NCI-H1436 treated with DMSO at 0.1 percent for 48 hours (cell line): ENCODE measurements around the gene COMMD8.
A peak's percentile ranks its signal among the peaks of the same experiment; 100 is the strongest.
"Not testable (repeated sequence)": the region's sequence is repeated elsewhere in the genome, so short reads cannot be mapped to it uniquely, and the experiment has no call there.

Experiments
- DNase-seq: peaks from one replicate; lab custom pipeline; 2025; lab: John Stamatoyannopoulos, UW

Gene COMMD8

GRCh38 chr4:47463235-47463956 lies at the start of gene COMMD8:
Gene COMMD8, minus strand, starts transcription at chr4:47463702. Its CDS starts 51 bp downstream, at chr4:47463651.
- peak; percentile 70 for DNase-seq

GRCh38 chr4:47510506-47511143 lies 47.1 kb upstream of the COMMD8 start:
- DNase-seq: no peak

GRCh38 chr4:47505666-47506065 lies 42.2 kb upstream of the COMMD8 start:
- DNase-seq: no peak

- DNase-seq: no peak
These were observed 41.6 kb upstream of the COMMD8 start for GRCh38 chr4:47505147-47505546.

- no peak for DNase-seq
These were observed 37.3 kb upstream of the COMMD8 start for GRCh38 chr4:47500776-47501175.

GRCh38 chr4:47499700-47500099 lies 36.2 kb upstream of the COMMD8 start:
- no peak for DNase-seq

- DNase-seq: no peak
These were observed 35.4 kb upstream of the COMMD8 start for GRCh38 chr4:47498899-47499298.

- DNase-seq: no peak
These were observed 30.6 kb upstream of the COMMD8 start for GRCh38 chr4:47494124-47494430.

GRCh38 chr4:47493238-47494123 lies 30.0 kb upstream of the COMMD8 start:
- DNase-seq: no peak

GRCh38 chr4:47490550-47490949 lies 27.0 kb upstream of the COMMD8 start:
- no peak for DNase-seq

GRCh38 chr4:47488706-47489105 lies 25.2 kb upstream of the COMMD8 start:
- DNase-seq: no peak

- not testable (repeated sequence) for DNase-seq
These were observed 23.2 kb upstream of the COMMD8 start for GRCh38 chr4:47486727-47487126.

GRCh38 chr4:47486231-47486673 lies 22.8 kb upstream of the COMMD8 start:
- no peak for DNase-seq

GRCh38 chr4:47485768-47486167 lies 22.3 kb upstream of the COMMD8 start:
- DNase-seq: no peak

- peak; percentile 18 for DNase-seq
These were observed 21.7 kb upstream of the COMMD8 start, which contains the start of gene ATP10D for GRCh38 chr4:47485047-47485692. Gene ATP10D, plus strand, starts transcription at chr4:47485275. Its CDS starts 27,266 bp downstream, at chr4:47512541.

GRCh38 chr4:47484168-47484567 lies 20.7 kb upstream of the COMMD8 start:
- DNase-seq: no peak

- no peak for DNase-seq
These were observed 20.2 kb upstream of the COMMD8 start for GRCh38 chr4:47483745-47484144.

GRCh38 chr4:47482326-47482725 lies 18.8 kb upstream of the COMMD8 start:
- DNase-seq: no peak

GRCh38 chr4:47478804-47479203 lies 15.3 kb upstream of the COMMD8 start:
- no peak for DNase-seq

GRCh38 chr4:47475411-47475810 lies 11.9 kb upstream of the COMMD8 start:
- no peak for DNase-seq

- no peak for DNase-seq
These were observed 11.3 kb upstream of the COMMD8 start for GRCh38 chr4:47474799-47475198.

- no peak for DNase-seq
These were observed 9.7 kb upstream of the COMMD8 start for GRCh38 chr4:47473141-47473750.
